MM.1S (cell line): Measurements from ENCODE around the gene ISG20.

Source experiments
- CTCF ChIP-seq: fragments of 300-600 bp; sonication (generic); IDR thresholded peaks from 2 replicates; pipeline ENCODE4 v1.5.1; 2016; ENCODE audit warnings: antibody characterized with exemption, low read length, mixed read lengths
- EZH2 ChIP-seq: fragments of 300-600 bp; sonication (generic); optimal IDR thresholded peaks from 2 replicates; pipeline ENCODE3; 2017; ENCODE audit warnings: low read depth, mild to moderate bottlenecking, antibody characterized with exemption, low read length, mixed read lengths
- EZH2phosphoT487 ChIP-seq: fragments of 300-600 bp; sonication (generic); IDR thresholded peaks from 2 replicates; pipeline ENCODE4 v1.6.1; 2018; ENCODE audit warnings: antibody characterized with exemption, low read length

DNA sequence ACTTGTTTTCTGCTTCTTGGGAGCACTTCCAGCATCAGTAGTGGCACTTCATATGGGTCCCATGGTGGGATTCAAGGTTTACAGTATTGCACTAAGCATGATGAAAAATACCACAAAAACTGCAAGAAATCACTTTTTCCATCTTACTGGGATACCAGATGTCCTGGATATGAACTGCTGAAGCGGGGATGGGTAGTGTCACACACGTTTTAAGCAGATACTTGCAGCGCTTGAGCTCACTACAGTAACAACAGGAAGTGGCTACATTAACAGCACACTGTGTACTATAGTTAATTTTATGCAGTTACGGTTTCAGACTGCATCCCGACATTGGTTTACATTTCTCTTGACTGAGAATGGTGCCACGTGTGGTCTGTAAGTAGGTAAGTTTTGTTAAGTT is 3.5 kb upstream of the ISG20 start:
- TF ChIP-seq EZH2 (no peak), CTCF (no peak), EZH2phosphoT487 (no peak)
